LNCaP clone FGC (cell line): ENCODE results near the gene FABP7.

Experiments
- DNase-seq: peaks from one replicate; pipeline ENCODE4 v3.0.0-alpha.2; 2011; ENCODE audit warnings: low read depth
- H3K4me3 ChIP-seq: 2 replicates; pipeline ENCODE4 v1.5.1; 2011; ENCODE audit warnings: mild to moderate bottlenecking, low read depth, low read length, control low read depth
- CTCF ChIP-seq: IDR thresholded peaks from 2 replicates; pipeline ENCODE4 v1.5.1; 2012; ENCODE audit warnings: mild to moderate bottlenecking; ENCODE audit not compliant: control insufficient read depth, insufficient read depth; ENCODE audit errors: extremely low read depth

FABP7 gene

GRCh38 chr6:122791310-122791679 is 11.8 kb downstream of the FABP7 start:
- H3K4me3 ChIP-seq = no peak overlapping the region
- no peak for TF ChIP-seq CTCF

GRCh38 chr6:122792766-122793165 is 13.2 kb downstream of the FABP7 start:
- no peak overlapping the region for H3K4me3 ChIP-seq
- DNase-seq = no peak
- no peak for TF ChIP-seq CTCF

More at GRCh38 chr6:122791310-122791679, 11.8 kb downstream of the FABP7 start:
- DNase-seq = no peak

GRCh38 chr6:122797537-122797936 is 18.0 kb downstream of the FABP7 start:
- no peak for TF ChIP-seq CTCF
- DNase-seq = no peak
- no peak overlapping the region for H3K4me3 ChIP-seq

- TF ChIP-seq CTCF = no peak
- DNase-seq = no peak
These were observed 18.7 kb downstream of the FABP7 start for GRCh38 chr6:122798099-122798641.

GRCh38 chr6:122799140-122799745 is 19.7 kb downstream of the FABP7 start:
- DNase-seq = no peak
- no peak for TF ChIP-seq CTCF
- no peak overlapping the region for H3K4me3 ChIP-seq

More at GRCh38 chr6:122798099-122798641, 18.7 kb downstream of the FABP7 start:
- no peak overlapping the region for H3K4me3 ChIP-seq

GRCh38 chr6:122799916-122800686 is 20.6 kb downstream of the FABP7 start:
- no peak for TF ChIP-seq CTCF
- no peak overlapping the region for H3K4me3 ChIP-seq
- DNase-seq = no peak

- DNase-seq = no peak
- TF ChIP-seq CTCF = no peak
- no peak overlapping the region for H3K4me3 ChIP-seq
These were observed 21.4 kb downstream of the FABP7 start for GRCh38 chr6:122800906-122801305.
